Stomach (tissue), 4 donors: ENCODE measurements around the gene BPTF.

Source experiments
- POLR2A ChIP-seq, 4 donors: fragments of 450-650 bp; IDR thresholded peaks; one replicate each; pipeline ENCODE4 v1.6.1; 2016; ENCODE audit warnings: antibody characterized with exemption in 4 of 4, control low read depth in 2 of 4, mild to moderate bottlenecking in 1 of 4, moderate library complexity in 1 of 4
- TF ChIP-seq, protein P1 (sequence below), 7 experiments: fragments of 450-650 bp in 4 of 7; fragments of 200-600 bp in 3 of 7; sonication (generic) in 3 of 7; IDR thresholded peaks; one replicate each; pipeline ENCODE4 v1.5.1; 2016 to 2019; ENCODE audit warnings: antibody characterized with exemption in 7 of 7, control low read depth in 2 of 7, mild to moderate bottlenecking in 1 of 7

DNA sequence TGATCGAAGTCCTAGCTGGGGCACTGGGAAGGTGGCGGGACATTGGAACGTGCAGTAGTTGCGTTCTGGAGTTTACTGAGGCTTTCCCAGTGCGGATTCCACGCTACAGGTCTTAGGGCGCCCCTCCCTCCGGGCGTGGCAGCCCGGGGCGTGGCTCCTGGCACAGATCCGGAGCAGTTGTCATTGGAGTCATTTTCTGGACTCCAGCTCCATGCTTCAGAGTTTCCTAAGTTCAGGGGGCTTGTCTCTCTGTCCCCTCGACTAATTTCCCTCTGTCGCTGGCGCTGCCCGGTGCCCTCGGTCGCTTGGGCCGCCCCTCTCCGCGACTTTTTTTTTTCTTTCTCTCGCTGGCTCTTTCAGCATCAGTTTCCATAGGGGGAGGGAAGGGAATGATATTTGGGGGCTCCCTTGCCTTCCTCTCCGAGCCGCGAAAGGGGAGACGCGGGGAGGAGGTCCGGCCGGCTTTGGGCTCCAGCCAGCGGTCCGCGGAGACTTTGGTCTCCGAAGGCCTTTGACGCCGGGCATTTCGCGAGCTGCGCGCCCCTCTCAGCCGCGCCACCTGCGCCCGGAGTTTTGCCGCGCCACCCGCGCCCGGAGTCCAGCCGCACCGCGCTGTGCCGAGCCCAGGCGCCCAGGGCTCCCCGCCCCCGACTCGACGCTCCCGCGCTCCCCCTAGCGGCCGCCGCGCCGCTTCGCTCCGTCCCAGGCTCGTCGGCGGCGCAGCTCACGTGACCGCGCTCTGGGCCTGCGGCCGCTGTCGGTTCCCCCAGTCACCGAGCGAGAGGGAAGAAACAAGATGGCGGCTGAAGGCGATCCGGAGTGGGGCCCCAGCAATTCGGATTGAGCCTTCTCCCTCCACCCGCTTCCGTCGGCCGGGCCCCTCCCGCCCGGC, at the start of gene BPTF:
- TF ChIP-seq, protein P1, sequence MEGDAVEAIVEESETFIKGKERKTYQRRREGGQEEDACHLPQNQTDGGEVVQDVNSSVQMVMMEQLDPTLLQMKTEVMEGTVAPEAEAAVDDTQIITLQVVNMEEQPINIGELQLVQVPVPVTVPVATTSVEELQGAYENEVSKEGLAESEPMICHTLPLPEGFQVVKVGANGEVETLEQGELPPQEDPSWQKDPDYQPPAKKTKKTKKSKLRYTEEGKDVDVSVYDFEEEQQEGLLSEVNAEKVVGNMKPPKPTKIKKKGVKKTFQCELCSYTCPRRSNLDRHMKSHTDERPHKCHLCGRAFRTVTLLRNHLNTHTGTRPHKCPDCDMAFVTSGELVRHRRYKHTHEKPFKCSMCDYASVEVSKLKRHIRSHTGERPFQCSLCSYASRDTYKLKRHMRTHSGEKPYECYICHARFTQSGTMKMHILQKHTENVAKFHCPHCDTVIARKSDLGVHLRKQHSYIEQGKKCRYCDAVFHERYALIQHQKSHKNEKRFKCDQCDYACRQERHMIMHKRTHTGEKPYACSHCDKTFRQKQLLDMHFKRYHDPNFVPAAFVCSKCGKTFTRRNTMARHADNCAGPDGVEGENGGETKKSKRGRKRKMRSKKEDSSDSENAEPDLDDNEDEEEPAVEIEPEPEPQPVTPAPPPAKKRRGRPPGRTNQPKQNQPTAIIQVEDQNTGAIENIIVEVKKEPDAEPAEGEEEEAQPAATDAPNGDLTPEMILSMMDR (IDR thresholded peaks at IDR 0.05) = peak in 5 of 7 experiments; percentile 47 to 99 (median 96)
- no peak for TF ChIP-seq POLR2A (IDR thresholded peaks at IDR 0.05)
